Activated effector memory CD4-positive, alpha-beta T cell treated with anti-CD3 and anti-CD28 coated beads, Interleukin-2, amount 50 U/mL, for 16 hours (primary cell): ENCODE results near the gene ATP9A.
"Not testable (repeated sequence)": the region's sequence is repeated elsewhere in the genome, so short reads cannot be mapped to it uniquely, and the experiment has no call there.

Experiments
- DNase-seq: peaks from one replicate; pipeline ENCODE4 v3.0.0-alpha.2; 2020

ATP9A gene

DNA sequence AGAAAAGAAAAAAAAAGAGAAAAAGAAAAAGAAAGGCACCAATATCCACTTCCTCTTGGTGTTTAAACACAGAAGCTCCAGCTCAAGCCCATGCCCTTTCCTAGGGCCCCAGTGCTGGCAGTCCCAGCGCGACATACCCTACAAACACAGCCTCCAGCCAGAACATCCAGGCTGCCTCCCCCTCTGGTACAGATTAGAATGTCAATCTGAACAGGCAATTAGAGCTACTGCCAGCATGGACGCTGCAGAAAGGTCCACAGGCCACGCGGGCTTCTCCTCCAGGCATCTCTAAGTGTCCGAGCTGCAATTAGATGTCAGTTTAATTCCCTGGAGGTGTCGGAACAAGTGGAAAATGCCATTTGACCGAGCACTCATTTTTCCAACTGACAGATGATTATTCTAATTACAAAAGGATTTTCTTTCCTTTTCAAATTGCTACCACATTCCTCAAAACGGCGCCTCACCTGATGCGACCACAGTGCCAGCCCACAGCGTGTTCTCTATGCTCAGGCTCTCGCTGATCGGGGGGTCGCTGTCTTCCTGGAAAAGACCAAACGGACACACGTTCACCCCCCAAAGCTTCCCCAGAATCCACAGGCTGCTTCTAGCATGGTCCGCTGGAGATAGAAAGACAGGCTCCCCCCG, 79.5 kb downstream of the ATP9A start:
- DNase-seq: no peak

DNA sequence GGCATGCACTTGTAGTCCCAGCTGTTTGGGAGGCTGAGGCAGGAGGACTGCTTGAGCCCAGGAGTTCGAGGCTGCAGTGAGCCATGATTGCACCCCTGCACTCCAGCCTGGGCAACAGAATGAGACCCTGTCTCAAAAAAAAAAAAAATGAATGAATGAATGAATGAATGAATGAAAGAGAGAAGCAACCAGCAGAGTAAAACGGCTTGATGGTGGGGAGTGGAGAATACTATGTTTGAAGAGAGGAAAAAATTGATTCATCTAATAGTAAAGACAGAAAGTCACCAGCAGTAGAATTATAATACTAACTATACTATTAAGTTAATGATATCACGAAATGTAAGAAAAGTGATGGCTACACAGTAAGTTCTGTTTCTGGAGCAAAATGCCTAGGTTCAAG, 80.6 kb downstream of the ATP9A start:
- DNase-seq: no peak

DNA sequence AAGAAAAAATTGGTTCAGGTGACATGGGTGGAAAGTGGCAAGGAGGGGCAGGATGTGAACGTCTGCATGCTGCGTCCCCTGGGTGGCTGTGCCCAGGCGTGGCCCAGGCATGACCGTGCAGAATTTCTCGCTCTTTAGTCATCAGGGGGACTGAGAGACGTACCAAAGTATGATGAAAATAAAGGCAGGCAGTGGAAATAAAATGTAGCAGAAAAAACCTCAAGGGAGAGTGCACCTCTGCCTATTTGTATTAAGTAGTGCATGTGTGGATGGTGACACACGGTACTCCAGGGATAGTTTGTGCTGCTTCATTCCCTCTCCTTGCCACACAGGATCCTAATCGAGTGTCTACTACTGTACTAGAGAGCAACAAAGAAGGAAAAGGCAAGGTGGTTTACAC, 81.1 kb downstream of the ATP9A start:
- no peak for DNase-seq

DNA sequence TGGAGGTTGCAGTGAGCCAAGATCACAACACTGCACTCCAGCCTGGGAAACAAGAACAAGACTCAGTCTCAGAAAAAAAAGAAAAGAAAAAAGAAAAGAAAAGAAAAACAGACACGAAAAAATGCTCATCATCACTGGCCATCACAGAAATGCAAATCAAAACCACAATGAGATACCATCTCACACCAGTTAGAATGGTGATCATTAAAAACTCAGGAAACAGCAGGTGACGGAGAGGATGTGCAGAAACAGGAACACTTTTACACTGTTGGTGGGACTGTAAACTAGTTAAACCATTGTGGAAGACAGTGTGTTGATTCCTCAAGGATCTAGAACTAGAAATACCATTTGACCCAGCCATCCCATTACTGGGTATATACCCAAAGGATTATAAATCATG, 82.7 kb downstream of the ATP9A start:
- not testable (repeated sequence) for DNase-seq

DNA sequence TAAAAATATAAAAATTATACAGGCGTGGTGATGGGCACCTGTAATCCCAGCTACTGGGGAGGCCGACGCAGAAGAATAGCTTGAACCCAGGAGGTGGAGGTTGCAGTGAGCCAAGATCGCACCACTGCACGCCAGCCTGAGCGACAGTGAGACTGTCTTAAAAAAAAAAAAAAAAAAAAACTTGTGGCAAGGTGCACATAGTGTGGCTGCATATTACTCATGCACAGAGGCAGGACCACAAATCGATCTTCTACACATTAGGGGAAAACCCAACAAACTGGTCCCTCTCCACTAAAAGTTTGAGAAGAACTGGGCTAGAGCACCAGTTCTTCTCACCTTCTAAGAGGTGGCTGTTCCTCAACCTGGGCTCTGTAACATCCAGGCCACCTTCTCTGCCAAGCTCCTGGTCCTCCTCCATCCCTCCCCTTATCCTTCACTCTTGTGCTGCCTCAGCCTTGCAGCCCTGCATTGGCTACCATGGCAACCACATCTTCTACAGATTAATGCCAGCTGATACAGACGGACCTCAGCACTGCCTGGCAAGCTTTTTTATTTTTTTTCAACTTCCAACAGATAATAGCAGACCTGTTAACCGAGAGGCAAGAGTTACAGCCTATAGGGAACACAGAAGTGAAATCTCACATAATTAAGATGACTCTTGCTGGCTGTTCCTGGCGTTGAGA, 88.0 kb downstream of the ATP9A start:
- no peak for DNase-seq

DNA sequence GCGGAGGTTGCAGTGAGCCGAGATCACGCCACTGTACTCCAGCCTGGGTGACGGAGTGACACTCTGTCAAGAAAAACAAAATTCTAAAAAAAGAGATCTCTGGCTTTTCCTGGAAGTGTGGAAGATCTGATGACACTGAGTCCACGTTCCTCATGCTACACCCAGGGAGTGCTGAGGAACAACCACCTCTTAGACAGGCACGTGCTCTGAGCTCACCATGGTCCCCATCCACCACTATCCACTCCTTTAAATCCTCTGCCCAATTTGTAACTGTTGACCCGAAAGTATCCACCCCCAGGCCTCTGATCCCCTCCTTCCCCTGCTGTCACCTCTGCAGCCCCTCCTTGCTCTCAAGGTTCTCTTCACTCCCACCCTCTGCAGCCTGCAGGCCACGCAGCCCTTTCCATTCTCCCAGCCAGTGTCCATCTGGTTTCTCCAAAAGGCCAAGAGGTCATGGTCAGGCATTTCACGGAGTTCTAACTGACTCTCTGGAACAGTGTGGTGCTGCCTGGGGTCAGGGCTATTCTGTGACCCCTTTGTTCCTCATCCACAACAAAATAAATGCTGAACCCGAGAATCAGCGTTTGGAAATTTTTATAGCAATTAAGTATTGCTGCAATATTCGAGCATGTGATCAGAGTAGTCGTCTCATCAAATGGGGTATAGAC, 88.8 kb downstream of the ATP9A start:
- no peak for DNase-seq

DNA sequence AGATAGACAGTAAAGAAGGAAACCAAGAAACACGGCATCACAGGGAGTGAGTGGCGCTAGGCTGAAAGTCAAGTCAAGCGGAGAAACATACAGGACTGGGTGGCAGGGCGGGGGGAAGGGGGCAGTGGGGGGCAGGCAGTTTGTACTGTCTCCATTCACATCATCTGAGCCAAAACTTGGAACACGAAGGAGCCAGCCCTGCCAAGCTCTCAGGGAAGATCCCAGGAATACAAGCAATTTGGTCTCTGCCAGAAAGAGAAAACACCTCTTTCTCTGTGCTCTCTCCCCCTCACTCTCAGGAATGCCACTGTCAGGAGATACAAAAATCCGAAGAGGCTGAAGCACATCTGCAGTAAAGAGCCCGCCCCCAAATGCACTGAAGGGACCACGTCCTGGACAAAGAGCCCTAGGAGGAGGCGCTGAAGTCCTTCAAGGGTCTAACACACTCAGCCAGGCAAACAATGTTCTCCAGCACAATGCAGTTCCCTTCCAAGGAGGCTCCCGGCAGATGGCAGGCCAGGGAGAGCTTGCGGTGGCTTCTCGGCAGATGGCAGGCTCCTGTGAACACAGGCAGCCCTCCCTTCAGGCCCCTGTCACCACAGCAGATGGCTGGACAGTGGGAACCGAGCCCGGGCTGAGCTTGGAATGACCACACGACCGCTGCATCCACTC, 90.0 kb downstream of the ATP9A start:
- DNase-seq: no peak

DNA sequence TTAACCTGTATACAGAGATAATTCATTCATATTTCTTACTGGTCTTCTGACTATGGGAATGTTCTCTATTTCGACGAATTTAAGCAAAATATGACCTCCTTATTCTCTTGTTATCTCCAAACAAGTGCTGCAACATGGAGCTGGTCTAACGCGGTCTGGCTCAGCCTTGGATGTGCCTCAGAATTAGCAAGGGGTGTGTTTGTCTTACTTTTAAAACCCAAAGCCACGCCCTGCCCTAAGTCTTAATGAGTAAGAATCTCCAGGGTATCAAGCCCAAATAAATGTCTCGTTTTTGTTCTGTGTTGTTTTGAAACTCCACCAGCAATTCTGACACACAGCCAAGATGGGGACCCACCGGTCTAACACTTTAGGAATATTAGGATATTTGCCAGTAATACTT, 99.2 kb downstream of the ATP9A start:
- DNase-seq: no peak

DNA sequence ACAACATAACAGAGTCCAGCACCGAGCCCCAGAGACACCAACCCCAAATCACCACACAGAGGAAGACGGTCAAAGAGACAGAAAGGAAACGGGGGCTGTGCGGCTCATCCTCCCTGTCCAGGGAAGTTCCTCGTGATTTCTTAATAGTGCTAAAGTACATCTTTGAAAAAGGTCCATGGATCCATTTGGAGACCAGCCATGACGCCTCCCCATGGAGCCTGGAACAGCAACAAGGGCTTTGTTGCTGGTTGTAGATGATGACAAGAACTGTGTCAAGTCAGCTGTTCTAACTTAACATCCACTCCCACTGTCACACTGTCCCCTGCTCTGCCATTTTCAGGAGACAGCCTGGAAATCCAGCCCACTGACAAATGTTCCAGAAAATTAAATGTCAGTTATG, 99.7 kb downstream of the ATP9A start:
- no peak for DNase-seq

DNA sequence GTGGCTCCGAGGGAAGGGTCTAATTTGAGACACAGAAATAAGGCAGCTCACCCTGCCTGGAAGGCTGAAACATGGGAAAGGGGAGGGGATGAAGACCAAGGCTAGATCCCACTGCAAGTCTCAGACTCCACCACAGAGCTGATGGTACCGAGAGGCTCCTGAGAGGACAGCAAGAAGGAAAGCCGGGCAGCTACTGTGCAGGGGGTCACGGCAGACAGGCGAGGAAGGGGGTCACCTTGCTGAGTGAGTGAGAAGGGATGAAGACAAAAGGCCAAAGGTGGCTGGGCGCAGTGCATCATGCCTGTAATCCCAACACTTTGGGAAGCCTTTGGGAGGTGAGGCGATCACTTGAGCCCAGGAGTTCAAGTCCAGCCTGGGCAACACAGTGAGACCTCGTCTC, 100.7 kb downstream of the ATP9A start:
- DNase-seq: no peak

DNA sequence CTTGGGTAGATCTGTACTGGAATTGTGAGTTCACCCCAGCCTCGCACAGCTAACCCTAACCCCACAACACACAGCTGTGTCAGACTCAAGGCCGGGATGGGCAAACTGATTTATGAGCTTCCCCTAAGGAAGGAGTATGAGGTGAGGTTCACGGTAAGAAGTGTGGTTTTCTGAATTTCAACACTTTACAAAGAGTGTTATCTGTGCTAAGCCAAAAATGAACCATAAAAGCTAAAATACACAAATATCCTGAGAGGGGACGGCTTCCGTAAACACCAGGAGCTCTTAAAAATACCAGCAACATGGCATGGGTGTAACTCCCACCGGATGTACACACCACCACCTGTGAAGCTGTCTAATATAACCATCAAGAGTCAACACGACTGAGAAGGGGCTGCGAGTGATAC, 101.2 kb downstream of the ATP9A start:
- DNase-seq: no peak

DNA sequence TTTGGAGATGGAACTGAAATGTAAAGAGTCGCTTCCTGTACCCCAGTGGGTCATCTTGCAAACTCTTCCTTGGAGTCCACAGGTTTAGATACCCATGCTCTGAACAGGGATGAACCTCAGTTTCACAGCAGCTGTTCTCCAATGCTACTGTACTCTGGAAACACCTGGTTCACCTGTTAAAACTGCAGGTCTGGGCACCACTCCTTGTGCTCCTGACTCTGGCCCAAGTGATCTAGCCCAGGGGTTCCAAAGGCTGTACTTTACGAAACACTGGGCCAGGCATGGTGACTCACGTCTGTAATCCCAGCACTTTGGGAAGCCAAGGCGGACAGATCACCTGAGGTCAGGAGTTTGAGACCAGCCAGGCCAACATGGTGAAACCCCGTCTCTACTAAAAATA, 102.1 kb downstream of the ATP9A start:
- DNase-seq: no peak

DNA sequence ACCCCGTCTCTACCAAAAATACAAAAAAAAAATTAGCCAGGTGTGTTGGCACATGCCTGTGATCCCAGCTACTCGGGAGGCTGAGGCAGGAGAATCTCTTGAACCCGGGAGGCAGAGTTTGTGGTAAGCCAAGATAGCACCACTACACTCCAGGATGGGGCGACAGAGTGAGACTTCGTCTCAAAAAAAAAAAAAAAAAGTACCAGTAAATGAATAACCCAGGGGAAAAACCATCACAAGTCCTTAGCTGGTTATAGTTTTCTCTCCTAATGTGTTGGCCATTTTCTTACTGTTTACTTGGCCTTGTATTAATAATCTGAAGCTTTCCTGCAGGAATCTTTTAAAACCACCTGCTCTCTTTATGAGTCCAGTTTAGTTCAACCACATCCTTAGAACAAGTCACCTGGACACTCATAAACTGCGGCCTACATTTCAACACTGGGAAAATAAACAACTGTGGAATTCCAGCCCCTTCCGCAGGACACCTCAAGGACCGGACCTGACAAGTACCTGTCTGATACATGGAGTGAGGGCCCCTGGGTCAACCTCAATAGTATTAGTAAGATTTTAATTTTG, 102.6 kb downstream of the ATP9A start:
- DNase-seq: no peak

DNA sequence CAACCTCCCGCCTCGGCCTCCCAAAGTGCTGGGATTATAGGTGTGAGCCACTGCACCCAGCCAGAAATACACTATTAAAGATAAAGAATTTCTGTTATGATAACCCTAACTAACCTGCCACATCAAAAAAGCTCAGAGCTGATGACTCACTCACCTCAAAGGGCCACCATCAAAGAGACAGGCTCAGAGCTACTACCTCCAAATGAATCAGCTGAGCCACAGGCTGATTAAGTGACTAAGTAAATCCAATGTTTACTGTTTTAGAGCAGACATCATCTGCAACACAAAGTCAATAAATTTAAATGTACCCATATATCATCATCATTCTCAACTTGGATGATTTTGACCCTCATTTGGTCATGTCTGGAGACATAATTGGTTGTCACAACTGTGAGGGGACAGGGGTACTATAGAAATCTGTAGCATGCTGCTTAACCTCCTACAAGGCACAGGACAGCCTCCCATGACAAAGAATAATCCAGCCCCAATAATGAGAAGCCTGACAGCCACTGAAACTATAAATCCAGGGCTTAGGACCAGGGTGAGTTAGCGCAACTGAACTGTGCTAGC, 106.5 kb downstream of the ATP9A start:
- peak; percentile 80 for DNase-seq

DNA sequence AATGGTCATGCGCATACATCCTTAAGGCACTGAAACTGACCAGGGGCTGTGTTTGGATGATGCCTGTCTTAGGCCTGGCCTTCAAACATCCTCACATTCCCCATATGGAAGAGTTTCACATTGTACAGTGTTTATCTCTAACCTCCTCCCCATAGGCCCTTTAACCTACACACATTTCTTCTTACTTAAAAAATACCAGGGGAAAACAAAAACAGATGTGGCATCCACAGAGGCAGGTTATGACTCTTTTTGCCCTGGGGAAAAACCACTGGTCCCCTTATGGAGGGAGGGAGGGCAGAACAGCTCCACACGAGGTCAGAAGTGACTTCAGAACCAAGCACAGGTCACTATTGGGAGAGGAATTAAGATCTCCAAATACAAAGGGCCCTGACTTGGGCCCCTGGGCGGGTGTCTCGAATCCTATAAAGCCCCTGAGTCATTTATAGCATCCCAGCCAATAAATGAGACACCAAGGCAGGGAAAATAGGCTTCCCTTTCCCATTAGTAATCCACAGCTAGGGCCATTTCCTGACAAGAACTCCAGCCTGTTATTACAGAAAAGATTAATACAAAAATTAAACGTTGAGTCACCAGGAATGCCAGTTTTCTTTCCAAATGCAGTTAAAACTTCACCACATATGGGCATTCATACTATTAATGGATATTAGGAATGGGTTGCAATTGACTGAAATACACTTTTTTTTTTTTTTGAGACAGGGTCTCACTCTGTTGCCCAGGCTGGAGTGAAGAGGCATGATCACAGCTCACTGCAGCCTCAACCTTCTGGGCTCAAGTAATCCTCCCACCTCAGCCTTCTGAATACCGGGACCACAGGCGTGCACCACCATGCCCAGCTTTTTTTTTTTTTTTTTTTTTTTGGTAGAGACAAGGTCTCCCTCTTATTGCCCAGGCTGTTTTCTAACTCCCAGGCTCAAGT, 107.2 kb downstream of the ATP9A start:
- no peak for DNase-seq

DNA sequence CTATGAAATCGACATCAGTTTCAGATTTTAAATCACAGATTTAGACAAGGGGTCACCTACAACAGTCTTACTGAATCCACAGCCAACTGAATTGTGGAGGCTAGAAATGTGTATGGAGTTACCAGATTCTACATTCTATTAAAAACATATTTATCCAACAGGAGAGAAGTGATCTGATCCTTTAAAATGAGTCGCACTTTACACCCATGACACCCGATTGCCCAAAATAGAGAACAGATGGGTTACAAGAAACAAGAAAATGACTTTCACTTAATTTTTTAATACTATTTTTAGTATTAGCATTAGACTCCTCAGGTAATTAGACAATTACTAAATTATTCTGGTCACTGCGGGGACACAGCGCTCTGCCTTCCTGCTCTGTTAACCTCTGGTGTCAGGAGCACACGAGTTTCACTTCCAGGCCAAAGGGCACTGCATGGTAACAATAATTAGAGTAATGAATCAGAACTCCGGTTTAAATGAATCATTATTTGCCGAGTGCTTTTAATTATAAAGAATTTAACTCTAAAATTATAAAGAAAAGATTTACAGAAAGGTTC, 108.6 kb downstream of the ATP9A start:
- no peak for DNase-seq

DNA sequence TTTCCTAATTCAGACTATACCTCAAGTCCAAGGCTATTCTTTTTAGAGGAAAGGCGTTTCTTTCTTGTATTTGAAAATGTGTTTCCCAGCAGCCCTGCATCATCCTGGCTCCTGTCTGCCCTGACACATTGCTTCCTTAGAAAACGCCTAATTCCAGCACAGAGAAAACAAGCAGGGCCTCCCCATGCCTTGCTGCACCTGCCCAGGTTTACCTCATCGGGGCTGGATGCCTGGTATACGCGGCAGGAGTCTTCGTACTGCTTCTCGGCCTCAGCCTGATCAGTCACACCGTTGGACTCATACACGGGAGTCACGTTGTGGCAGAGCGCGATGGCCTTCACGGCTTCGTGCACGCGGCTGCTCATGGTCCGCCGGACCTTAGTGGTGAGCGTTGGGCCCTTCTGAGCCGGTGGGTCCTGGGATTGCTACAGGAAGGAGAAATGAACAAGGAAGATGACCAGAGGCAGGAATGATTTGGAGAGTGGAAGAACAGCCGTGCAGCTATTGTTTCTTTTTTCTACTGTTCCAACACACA, 111.4 kb downstream of the ATP9A start:
- no peak for DNase-seq

DNA sequence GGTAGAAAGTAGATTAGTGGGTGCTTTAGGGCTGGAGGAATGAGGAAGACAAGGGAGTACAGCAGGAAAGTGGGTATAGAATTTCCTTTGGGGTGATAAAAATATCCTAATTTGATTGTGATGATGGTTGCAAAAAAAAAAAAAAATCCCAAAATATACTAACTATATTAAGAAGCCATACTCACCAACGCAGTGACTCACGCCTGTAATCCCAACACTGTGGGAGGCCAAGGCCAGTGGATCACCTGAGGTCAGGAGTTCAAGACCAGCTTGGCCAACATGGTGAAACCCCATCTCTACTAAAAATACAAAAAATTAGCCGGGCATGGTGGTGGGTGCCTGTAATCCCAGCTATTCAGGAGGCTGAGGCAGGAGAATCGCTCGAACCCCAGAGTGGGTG, 112.1 kb downstream of the ATP9A start:
- DNase-seq: not testable (repeated sequence)

DNA sequence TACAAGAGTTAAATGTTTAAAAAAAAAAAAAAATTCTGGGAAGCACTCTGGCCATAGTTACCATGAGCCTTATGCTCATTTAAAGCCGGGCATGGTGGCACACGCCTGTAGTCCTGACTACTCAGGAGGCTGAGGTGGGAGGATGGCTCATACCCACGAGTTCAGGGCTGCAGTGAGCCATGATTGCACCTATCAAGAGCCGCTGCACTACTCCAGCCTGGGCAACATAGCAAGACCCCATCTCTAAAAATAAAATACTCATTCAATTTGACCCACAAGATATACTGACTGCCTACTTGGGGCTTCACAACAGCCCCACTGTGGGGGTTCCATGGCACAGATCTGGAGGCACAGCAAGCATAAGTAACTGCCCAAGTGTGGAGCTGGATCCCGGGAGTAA, 113.7 kb downstream of the ATP9A start:
- no peak for DNase-seq

DNA sequence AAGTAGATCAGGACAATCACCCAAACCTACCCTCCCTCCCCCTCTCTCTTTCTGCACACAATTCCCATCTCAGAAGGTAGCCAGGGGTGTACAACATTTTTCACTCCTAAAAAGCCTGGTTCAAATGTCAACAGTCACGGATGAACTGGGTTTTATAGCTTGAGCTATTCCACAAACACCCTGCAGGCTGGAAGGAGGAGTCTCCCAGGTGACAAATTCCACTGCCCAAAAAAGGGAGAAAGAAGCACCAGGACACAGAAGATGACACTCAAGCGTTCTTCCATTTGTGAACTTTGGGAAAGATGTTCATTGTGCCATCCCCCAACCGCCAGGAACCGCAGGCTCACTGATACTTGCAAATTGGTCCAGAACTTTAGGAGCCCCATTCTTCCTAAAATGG, 114.1 kb downstream of the ATP9A start:
- DNase-seq: no peak

DNA sequence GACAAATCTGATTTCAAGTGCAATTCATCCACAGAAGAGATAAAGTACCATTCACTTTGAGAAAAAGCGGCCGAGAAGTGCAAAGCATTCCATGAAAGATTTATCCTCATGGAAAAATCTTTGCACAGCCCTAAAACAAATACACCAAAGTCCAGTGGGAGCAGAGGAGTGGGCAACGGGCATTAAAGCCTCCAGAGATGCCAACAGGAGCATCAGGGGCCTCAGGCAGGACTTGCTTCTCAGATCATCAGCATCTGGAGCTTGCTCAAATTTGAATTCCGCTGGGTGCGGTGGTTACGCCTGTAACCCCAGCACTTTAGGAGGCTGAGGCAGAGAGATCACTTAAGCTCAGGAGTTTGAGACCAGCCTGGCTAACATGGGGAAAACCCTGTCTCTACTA, 115.0 kb downstream of the ATP9A start:
- DNase-seq: no peak
